IMR-90 (cell line): Measurements from ENCODE around the gene TBC1D9. TPM values are rescaled to one million over a fixed set of nuclear protein-coding genes. Genes with fewer than 3 reads are reported as not detected.
A peak's percentile ranks its signal among the peaks of the same experiment; 100 is the strongest.

ENCODE experiments used
- ATAC-seq: fragments of 200-7000 bp; cut with Tn5 transposase; 2 replicates; pipeline ENCODE4 v1.9.1; 2020; ENCODE audit warnings: low read depth, mild to moderate bottlenecking, moderate library complexity
- BruUV-seq: library from RNA; stranded (reverse); fragments of 400-500 nt; replicated peaks from 2 replicates; lab custom pipeline; 2021; lab: Mats Ljungman, UMichigan
- CTCF ChIA-PET: fragments of 300-600 bp; formaldehyde crosslinking; extraction: SDS; loops from one replicate; lab custom pipeline; 2021; ENCODE audit warnings: antibody characterized with exemption; lab: Yijun Ruan, JAX
- POLR2A ChIA-PET: fragments of 300-600 bp; sonication (Branson Sonifier 250); formaldehyde crosslinking; loops from one replicate; lab custom pipeline; 2022; ENCODE audit warnings: antibody characterized with exemption; ENCODE audit not compliant: unreplicated experiment; lab: Charles Lee
- DNase-seq: peaks from one replicate; pipeline ENCODE4 v3.0.0; 2013
- H2AFZ ChIP-seq: replicated peaks from 2 replicates; pipeline ENCODE3; 2013; ENCODE audit warnings: low read length, mild to moderate bottlenecking; ENCODE audit not compliant: poor library complexity
- H2AK5ac ChIP-seq: 2 replicates; pipeline ENCODE4 v1.6.1; 2013; ENCODE audit warnings: low read depth, low read length, inconsistent platforms
- H2AK9ac ChIP-seq: replicated peaks from 2 replicates; pipeline ENCODE3; 2013; ENCODE audit warnings: mild to moderate bottlenecking, low read depth, low read length, moderate library complexity; ENCODE audit not compliant: poor library complexity
- H2BK120ac ChIP-seq: 2 replicates; pipeline ENCODE4 v1.6.1; 2013; ENCODE audit warnings: low read depth, low read length, inconsistent platforms
- H2BK15ac ChIP-seq: 3 replicates; pipeline ENCODE4 v1.6.1; 2013; ENCODE audit warnings: low read depth, low read length, inconsistent platforms
- H2BK20ac ChIP-seq: 2 replicates; pipeline ENCODE4 v1.6.1; 2013; ENCODE audit warnings: low read depth, mild to moderate bottlenecking, inconsistent platforms, low read length, moderate library complexity
- H2BK5ac ChIP-seq: 2 replicates; pipeline ENCODE4 v1.6.1; 2013; ENCODE audit warnings: mild to moderate bottlenecking, low read depth, low read length, inconsistent platforms; ENCODE audit not compliant: poor library complexity, severe bottlenecking
- H3K14ac ChIP-seq: replicated peaks from 2 replicates; pipeline ENCODE4 v1.6.1; 2013; ENCODE audit warnings: low read depth, low read length, inconsistent platforms
- H3K18ac ChIP-seq: 2 replicates; pipeline ENCODE4 v1.6.1; 2013; ENCODE audit warnings: low read depth, low read length, control low read depth
- H3K23ac ChIP-seq: 2 replicates; pipeline ENCODE4 v1.6.1; 2013; ENCODE audit warnings: low read depth, low read length, inconsistent platforms
- H3K27ac ChIP-seq: 2 replicates; pipeline ENCODE4 v1.5.1; 2013; ENCODE audit warnings: mild to moderate bottlenecking, control low read depth, low read length; ENCODE audit not compliant: insufficient read depth
- H3K27me3 ChIP-seq: 2 replicates; pipeline ENCODE4 v1.6.1; 2013; ENCODE audit warnings: low read length; ENCODE audit not compliant: control insufficient read depth, insufficient read depth
- H3K36me3 ChIP-seq: 2 replicates; pipeline ENCODE4 v1.6.1; 2013; ENCODE audit warnings: low read length, mixed read lengths; ENCODE audit not compliant: control insufficient read depth, insufficient read depth
- H3K4ac ChIP-seq: 2 replicates; pipeline ENCODE4 v1.6.1; 2013; ENCODE audit warnings: low read depth, low read length, inconsistent platforms
- H3K4me1 ChIP-seq: 2 replicates; pipeline ENCODE4 v1.6.1; 2013; ENCODE audit warnings: low read length, mixed read lengths; ENCODE audit not compliant: control insufficient read depth, insufficient read depth
- H3K4me2 ChIP-seq: 2 replicates; pipeline ENCODE4 v1.6.1; 2013; ENCODE audit warnings: low read depth, mild to moderate bottlenecking, control low read depth, low read length, moderate library complexity
- H3K4me3 ChIP-seq: 2 replicates; pipeline ENCODE4 v1.5.1; 2013; ENCODE audit warnings: low read depth, mild to moderate bottlenecking, control low read depth, low read length, moderate library complexity; ENCODE audit not compliant: insufficient read depth
- H3K56ac ChIP-seq: 2 replicates; pipeline ENCODE4 v1.6.1; 2013; ENCODE audit warnings: low read length, inconsistent platforms; ENCODE audit not compliant: insufficient read depth; ENCODE audit errors: extremely low read depth
- H3K79me1 ChIP-seq, 2 experiments: 2 replicates each; pipeline ENCODE4 v1.6.1; 2013; ENCODE audit warnings: low read length in 2 of 2, inconsistent platforms in 1 of 2, low read depth in 1 of 2
- H3K9ac ChIP-seq: 2 replicates; pipeline ENCODE4 v1.6.1; 2013; ENCODE audit warnings: low read depth, low read length, control low read depth
- H3K9me1 ChIP-seq: 2 replicates; pipeline ENCODE4 v1.6.1; 2013; ENCODE audit warnings: low read length, inconsistent platforms; ENCODE audit not compliant: insufficient read depth
- H3K9me3 ChIP-seq: 2 replicates; pipeline ENCODE4 v1.6.1; 2013; ENCODE audit warnings: low read length; ENCODE audit not compliant: control insufficient read depth, insufficient read depth
- H4K20me1 ChIP-seq: 2 replicates; pipeline ENCODE4 v1.6.1; 2013; ENCODE audit warnings: low read length, inconsistent platforms; ENCODE audit not compliant: insufficient read depth
- H4K5ac ChIP-seq: 2 replicates; pipeline ENCODE4 v1.6.1; 2013; ENCODE audit warnings: mild to moderate bottlenecking, low read depth, low read length, control low read depth
- H4K8ac ChIP-seq, 2 experiments: 2 replicates each; pipeline ENCODE4 v1.6.1; 2013; ENCODE audit warnings: low read depth in 2 of 2, low read length in 2 of 2, control low read depth in 1 of 2, inconsistent platforms in 1 of 2
- H4K91ac ChIP-seq: 2 replicates; pipeline ENCODE4 v1.6.1; 2013; ENCODE audit warnings: low read depth, low read length, inconsistent platforms; ENCODE audit not compliant: insufficient read depth
- NFE2L2 ChIP-seq: fragments of 150-350 bp; IDR thresholded peaks from 2 replicates; pipeline ENCODE4 v1.6.1; 2016; ENCODE audit warnings: low read depth, mild to moderate bottlenecking, low read length
- WGBS, 2 experiments: methylation state at CpG; one replicate each; pipeline versions ENCODE4 v1.1.5 to v1.1.7; 2013; ENCODE audit warnings: missing lambda C conversion rate in 2 of 2; ENCODE audit not compliant: insufficient read length in 1 of 2; ENCODE audit errors: extremely low coverage in 2 of 2; 5-methylcytosine and 5-hydroxymethylcytosine counted together
- dilution Hi-C: fragments of 300-500 bp; cut with HindIII; formaldehyde crosslinking; loops from one replicate; pipeline ENCODE4 v1.14.3; 2018; ENCODE audit warnings: low sequenced_read_pairs; ENCODE audit not compliant: unreplicated experiment
- in situ Hi-C: fragments of 300-500 bp; cut with MboI; formaldehyde crosslinking; loops from 3 replicates; pipeline ENCODE4 v1.14.3; 2019; ENCODE audit warnings: low sequenced_read_pairs, inconsistent platforms, mixed read lengths
- intact Hi-C: fragments of 100-400 bp; cut with micrococcal nuclease; formaldehyde crosslinking; loops from 2 replicates; pipeline ENCODE4 v1.10.0; 2022
- polyA plus RNA-seq, 3 experiments: library from polyadenylated mRNA; depleted of rRNA; stranded (reverse); fragments of >200 nt; gene quantifications; 2 replicates each; pipeline ENCODE4 v1.2.3, GENCODE V29; 2012; ENCODE audit warnings: low replicate concordance in 1 of 3
- total RNA-seq: library from RNA; depleted of rRNA; stranded (reverse); fragments of >200 nt; gene quantifications from 2 replicates; pipeline ENCODE4 v1.2.3, GENCODE V29; 2012

Gene TBC1D9
- total and polyA plus RNA-seq, 2 of the 4 experiments (the other 2 are of a cell fraction): 11.7 to 15.2 TPM

DNA sequence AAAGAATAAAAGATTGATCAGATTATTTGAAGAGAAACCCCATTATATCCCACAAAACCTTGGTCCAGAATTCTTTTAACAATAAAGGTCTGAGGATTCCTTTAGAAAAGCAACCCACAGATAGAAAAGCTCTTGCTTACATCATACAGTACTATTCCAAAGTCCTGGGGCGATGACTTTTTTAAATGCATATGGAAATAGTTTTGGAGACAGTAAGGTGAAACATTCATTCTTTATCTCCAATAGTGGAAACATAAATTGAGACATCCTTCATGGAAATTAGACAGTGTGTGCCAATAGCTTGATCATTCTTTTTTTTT is 101.7 kb downstream of the TBC1D9 start:
- H2AK5ac ChIP-seq: no peak overlapping the region
- H3K56ac ChIP-seq: no peak overlapping the region
- H3K9me1 ChIP-seq: peaks cover 3% of the 10 kb centered on the region; the same call in 1 of the 2 replicates
- no peak overlapping the region for H2AK9ac ChIP-seq
- no peaks in the 10 kb centered on the region for H3K79me1 ChIP-seq
- in situ Hi-C loops: no loop called here
- no peak overlapping the region for H3K23ac ChIP-seq
- no peaks in the 10 kb centered on the region for H4K20me1 ChIP-seq
- POLR2A ChIA-PET: no interaction called here
- H4K5ac ChIP-seq: no peak overlapping the region
- peaks cover 20% of the 10 kb centered on the region for H3K36me3 ChIP-seq
- H2BK15ac ChIP-seq: no peak overlapping the region
- H3K27ac ChIP-seq: peak overlapping the region; percentile 19; the same call in 1 of the 2 replicates
- CTCF ChIA-PET: interaction anchor here (0.6 to 0.7 kb wide), 5 partner anchors 9 to 1529 kb away, joined by 3 to 7 read pairs (median 6); no protein-coding TSS in a partner anchor
- H3K14ac ChIP-seq: no peak overlapping the region
- peaks cover 4% of the 10 kb centered on the region for H3K4me1 ChIP-seq
- no peak overlapping the region for H2AFZ ChIP-seq
- ATAC-seq (peak; percentile 72), DNase-seq (peak; percentile 18)
- H3K4ac ChIP-seq: no peak overlapping the region
- intact Hi-C loops: no loop called here
- H4K91ac ChIP-seq: no peak overlapping the region
- no peaks in the 10 kb centered on the region for H3K27me3 ChIP-seq
- no peak overlapping the region for H3K9ac ChIP-seq
- no peak overlapping the region for H3K4me2 ChIP-seq
- peak overlapping the region; percentile 50; the same call in 1 of the 2 replicates for H3K18ac ChIP-seq
- H3K9me3 ChIP-seq: no peaks in the 10 kb centered on the region
- H3K4me3 ChIP-seq: no peak overlapping the region
- H2BK5ac ChIP-seq: peak overlapping the region; percentile 42
- no CpG with 5 or more reads among the region's 1 CpG for WGBS, 2 experiments
- H4K8ac ChIP-seq: peak overlapping the region in 1 of 2 experiments; percentile 61; a peak in 1 of 4 replicates
- H2BK120ac ChIP-seq: no peak overlapping the region
- dilution Hi-C loops: no loop called here
- BruUV-seq: no TSS peak
- H2BK20ac ChIP-seq: no peak overlapping the region
- TF ChIP-seq NFE2L2: no peak
